NCI-H2029 treated with DMSO at 0.1 percent for 48 hours (cell line): ENCODE measurements around the gene USH2A.

Experiments
- DNase-seq: peaks from one replicate; lab custom pipeline; 2025; lab: John Stamatoyannopoulos, UW

The USH2A gene

DNA sequence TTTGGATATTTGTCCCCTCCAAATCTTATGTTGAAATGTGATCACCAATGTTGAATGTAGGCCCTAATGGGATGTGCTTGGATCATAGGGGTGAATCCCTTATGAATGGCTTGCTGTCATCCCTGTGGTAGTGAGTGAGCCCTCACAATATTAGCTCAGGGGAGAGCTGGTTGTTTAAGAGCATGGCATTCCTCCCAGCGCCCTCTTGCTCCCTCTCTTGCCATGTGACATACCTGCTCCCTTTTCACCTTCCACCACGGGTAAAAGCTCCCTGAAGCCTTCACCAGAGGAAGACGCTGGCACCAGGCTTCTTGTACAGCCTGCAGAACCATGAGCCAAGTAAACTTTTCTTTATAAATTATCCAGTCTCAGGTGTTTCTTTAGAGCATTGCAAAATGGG lies 550.6 kb downstream of the USH2A start:
- no peak for DNase-seq

DNA sequence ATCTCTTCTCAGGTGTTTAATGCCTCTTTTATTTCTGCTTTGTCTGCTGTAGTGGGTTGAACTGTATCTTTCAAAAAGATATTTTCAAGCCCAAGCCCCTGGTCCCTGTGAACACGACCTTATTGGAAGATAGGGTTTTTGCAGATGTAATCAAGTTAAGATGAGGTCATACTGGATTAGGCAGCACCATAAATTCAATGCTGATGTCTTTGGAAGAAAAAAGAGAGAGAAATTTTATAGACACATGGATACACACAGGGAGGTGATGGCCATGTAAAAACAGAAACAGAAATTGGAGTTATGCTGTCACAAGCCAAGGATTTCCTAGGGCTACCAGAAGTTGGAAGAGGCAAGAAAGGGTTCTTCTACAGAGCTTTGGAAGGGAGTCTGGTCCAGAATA lies 554.7 kb downstream of the USH2A start:
- no peak for DNase-seq

DNA sequence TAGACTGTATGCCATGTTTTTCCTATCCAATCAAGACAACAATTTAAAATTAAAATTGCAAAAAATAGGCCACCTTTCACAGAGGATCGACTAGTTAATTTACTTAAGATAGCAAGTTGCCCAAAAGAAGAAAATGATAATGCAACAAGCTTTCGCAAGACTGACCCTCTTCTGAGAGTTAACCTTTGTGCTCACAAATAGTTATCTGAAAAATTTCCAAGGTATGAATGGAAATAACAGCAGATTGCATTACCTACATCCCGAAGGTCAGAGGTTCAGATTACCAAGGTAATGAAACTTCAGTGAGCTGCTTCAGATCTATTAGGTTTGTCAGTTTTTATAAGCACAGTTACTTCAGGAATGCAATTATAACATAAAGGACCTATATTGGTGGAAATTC lies 558.2 kb downstream of the USH2A start:
- DNase-seq: no peak

DNA sequence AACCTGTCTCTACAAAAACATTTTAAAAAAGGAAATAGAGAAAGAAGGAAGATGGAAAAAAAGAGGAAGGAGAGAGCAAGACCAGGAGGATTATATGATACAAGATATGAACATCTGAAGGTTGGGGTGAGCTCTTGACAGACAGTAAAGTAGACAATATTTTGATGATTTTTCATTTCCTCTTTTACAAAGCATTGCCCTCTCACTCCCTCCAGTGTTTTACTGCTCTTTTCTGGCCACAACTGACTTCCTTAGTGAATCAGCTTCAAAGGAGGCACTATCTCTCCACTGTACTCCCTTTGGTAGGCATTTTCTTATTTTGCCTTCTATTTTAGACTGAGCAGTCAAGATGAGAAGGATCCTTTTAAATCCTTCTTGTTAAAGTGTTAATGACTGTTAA lies 559.5 kb downstream of the USH2A start:
- no peak for DNase-seq

DNA sequence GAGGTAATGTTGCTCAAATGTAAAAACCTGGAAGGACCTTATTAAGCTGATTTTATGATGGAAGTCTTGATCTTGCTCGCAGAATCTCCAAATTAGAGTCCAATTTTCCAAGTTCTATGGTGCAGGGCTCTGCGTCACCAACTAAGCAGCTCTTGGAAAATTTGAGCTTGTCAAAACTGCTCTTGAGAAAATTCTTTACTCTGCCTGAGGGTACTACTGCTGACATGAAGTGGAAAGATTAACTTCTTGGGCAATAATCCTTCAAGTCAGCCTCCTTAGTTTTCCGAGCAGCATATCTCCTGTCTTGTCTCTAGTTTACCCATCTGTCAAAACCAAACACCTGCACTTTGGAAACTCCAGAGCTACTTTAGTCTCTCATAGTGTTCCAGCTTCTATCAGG lies 562.4 kb downstream of the USH2A start:
- DNase-seq: no peak

DNA sequence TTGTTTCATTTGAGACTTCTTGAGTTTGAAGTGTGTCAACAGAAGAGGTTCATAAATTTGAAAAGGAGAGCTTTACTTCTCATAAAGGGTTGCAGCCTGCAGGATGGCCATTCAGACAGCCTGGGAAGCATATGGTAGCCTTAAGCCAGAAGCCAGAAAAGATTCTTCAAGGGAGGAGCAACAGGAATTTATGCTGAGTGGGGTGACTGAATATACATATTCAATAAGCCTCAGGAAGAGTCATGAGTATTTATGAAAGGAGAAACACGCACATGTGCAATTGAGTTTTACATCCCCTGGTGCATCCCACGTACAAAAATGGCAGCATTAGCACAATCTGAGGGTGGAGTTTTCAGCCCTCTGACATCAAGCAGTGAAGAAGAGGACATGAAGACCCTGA lies 565.9 kb downstream of the USH2A start:
- DNase-seq: no peak

DNA sequence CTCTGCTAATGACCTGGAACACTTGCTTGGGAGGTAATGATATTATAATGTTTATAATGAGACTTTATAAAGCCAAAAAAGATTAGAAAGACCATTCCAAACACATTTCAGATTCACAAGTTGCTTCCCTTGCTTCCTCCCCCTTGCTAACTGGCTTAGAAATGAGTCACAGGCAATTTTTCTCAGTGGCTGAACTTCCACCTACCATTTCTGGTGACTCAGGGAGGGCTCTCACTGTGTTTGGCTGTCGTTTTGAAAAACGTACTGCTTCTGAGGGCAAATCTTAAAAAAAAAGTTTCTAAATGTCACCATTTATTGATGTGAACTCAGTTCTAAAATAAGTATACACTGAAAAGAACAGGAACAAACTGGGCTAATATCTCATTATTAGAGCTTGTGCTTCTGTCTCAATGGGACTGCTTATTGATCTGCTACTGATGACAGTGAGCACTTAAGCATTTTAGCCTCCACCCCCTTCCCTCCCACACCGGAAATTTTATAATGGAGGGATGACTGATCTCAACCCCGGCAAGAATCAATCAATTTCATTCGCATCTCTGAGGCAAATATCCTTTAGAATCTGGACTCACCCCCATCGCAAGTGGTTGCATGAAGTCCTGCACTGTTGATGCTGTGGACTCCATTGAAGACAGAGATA lies 577.9 kb downstream of the USH2A start:
- DNase-seq: no peak

DNA sequence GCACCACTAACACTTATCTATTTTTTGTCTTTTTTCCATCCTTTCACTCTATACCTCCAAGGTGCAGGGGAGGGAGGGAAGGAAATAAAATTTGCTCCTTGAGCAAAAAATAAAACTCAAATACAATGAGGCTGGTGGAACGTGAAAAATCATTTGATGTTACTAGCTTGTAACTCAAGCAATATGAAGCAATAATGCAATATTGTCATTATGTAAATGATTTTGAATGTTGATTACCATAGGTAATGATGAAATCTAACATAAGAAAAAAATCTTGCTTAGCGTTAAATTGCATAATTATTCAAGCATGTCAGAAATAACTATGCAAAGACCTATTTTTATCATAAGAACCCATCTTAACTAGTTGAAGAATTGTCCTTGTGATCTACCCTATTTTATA lies 578.5 kb downstream of the USH2A start:
- DNase-seq: no peak

DNA sequence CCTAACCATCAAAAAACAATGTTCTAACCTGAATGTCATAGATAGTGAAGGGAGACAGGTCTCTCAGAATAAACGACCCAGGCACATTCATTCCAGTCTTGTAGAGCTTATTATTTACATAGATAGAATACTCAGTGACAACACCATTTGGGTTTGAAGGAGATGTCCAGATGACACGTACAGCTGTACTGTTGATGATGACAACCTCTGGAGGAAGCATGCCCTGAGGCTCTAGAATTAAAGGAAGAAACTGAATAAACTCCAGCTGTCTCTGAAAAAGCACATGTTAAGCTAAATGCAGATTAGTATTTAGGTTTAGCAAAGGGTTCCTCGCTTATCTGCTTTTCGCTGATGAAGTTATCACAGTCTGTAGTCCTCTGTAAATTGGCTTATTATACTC lies 579.0 kb downstream of the USH2A start:
- DNase-seq: no peak

DNA sequence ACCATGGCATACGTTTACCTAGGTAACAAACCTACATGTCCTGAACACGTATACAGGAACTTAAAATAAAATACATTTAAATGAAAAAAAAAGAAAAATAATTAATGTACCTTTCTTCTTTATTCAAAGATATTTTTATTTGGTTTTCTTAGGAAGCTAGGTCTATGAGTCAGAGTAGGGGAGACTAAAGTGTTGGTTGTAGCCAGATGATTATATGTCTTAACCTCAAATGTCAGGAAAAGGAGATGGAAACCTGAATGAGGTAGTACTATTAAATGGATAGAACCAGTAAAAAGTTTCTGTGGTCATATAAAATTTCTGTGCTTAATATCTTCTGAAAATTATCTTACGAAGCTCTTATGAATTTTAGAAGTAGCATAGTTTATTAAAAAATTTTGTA lies 580.3 kb downstream of the USH2A start:
- no peak for DNase-seq

DNA sequence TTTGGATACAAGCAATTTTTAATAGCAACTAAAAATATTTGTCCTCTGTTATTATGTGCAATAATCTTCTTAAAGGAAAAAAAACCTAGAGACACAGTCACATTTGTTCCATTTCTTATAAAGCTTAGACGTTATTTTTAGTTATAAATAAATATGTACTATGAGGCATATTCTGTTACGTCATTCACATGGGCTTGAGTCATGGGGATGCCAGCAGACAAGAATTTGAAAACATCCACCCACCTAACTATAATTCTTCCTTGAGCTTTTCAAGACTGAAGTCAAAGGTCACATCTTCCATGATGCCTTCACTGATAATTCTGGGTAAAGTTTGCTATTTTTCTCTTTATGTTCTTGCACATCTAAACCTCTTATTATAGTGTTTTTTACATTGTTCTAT lies 587.3 kb downstream of the USH2A start:
- no peak for DNase-seq

DNA sequence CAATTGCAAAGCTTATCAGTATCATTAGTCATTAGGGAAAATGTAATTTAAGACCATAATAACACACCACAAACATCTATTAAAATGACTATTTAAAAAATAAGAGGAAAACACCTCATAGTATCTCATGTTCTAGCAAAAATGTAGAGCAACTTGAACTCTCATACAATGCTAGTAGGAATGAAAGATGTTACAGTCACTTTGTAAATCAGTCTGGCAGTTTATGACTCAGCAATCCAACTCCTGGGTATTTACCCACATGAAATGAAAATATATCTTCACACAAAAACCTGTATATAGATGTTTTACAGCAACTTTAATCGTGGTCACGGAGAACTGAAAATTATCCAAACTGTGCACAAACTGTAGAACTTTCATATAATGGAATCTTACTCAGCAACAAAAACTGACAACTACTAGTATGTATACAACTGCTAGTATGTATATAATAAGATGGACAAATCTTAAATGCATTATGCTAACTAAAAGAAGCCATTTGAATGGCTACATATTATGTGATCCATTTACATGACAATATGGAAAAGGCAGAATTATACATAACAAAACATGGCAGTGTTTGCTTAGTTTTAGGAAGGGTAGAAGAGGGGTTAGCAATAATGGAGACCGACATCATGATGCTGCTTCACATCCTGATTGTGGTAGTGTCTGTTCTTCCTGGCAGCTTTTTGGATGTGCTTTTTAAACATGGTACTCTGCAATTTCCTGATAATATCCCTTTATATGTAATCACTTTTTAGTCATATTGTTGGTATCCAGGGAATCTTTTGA lies 589.1 kb downstream of the USH2A start:
- no peak for DNase-seq

DNA sequence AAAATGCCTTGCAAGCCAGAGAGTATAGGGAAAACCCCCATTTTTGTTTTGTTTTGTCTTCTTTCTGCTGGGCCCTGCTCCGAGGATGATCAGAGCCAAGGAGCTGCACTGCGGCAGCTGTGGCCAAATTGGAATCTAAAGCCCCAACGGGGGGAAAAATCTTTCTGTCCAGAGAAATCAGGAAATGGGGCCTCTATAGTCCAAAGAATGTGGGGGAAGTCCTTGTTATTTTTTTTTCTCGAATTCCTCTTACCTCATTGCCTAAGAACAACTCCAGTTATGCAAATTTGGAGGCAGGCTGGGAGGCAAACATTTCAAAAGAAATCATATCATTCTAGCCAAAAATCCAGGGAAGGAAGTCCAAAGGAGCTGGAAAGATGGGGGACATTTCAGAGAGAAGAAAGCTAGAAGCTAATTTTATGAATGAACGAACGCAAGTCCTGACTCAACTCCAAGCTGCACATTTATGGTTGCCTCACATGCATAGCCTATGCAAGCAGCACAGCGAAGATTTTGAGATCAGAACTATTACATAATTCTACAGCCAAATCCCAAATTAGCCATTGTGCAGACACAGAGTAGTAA lies 592.9 kb downstream of the USH2A start:
- DNase-seq: no peak

DNA sequence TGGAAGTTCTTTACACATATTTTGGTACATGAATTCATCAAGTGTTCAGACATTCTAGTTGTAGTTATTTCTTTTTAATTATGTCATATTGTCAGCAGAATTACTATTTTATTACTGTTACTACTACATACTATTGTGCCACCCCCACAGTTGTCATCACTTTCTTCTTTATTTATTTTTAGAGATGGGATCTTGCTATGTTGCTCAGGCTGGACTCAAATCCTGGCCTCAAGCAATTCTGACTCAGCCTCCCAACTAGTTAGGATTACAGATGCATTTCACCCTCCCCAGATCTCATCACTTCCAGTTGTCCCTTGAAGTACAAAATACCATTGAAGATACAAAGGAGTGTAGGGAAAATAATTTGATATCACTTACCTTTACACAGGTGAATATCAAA lies 598.2 kb downstream of the USH2A start:
- DNase-seq: no peak

DNA sequence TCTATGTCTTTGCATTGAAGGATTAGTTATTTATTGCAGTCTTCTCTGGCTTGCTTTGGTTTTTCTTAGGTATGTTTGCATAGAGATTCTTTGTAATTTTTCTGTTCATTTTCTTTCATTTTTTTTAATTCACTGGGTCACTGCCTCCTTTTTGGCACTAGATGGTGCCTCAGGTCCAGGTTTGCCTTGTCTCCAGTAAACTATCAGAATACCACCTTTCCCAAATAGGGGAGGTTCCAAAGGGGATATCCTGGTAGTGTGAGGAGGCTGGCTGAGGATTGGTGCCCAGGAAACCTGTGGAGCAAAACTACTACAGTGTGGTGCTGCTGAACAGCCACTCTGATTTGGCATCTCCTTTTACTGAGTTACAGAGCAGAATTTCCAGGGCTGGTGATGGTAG lies 599.0 kb downstream of the USH2A start:
- no peak for DNase-seq

DNA sequence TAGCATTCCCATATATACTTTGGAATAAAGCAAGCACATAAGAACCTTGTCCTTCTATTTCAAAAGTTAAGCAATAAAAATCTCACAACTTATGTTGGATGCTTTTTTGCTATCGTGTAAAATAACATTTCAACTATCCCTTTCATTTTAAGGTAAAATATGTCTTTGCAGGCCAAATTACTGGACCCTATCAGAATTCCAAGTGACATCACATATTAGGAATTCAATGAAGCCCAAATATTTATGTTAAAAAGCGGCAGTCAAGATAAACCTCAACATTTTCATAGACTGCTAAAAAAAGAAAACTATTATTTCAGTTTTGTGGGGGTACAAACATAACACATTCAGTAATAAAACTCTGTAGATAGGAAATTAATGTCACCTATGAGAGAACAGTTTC lies 604.1 kb downstream of the USH2A start:
- DNase-seq: no peak

DNA sequence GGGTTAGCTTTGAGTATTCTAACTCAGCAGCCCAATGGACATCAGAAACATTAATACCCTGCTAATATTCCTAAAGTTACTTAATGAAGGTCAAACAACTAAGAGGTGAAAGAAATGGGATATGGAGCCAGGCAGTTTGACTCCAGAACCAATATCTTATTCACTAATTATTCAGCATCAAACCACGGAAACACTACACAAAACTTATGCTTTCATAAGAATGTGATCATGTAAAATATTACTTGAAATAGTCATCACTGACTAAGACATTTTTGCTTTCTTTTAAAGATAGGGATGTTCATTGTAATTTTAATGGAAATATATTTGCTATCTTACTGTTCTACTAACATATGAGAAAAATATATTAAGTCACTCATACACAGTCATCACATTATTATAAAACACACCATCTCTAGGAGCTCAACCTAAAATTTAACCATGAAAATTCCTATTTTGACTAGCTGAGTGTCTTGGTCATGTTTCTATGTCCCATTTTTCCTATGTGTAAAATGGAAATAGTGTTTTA lies 615.3 kb downstream of the USH2A start:
- no peak for DNase-seq

DNA sequence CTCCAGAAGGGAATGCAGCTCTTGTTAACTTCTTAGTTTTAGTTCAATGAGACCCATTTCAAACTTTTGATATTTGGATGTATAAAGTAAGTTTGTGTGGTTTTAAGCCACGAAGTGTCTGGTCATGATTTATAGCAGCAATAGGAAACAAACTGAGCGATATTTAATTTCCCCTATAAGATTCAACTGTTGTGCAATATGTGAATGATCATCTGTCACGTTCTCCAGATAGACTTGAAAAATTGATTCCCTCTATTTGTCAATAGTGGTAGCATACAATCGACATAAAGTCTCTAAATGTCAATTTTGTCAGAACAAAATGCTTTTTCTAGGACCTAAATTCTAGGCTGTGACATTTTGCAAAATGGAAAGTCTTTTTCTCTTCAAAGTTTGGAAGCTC lies 616.0 kb downstream of the USH2A start:
- DNase-seq: no peak

DNA sequence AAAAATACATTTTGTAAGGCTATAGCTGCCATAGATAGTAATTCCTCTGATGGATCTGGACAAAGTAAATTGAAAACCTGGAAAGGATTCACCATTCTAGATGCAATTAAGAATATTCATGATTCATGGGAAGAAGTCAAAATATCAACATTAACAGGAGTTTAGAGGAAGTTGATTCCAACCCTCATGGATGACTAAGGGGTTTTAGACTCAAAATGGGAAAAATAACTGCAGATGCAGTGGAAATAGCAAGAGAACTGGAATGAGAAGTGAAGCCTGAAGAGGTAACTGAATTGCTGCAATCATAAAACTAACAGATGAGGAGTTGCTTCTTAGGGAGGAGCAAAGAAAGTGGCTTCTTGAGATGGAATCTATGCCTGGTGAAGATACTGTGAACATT lies 625.4 kb downstream of the USH2A start:
- DNase-seq: no peak

DNA sequence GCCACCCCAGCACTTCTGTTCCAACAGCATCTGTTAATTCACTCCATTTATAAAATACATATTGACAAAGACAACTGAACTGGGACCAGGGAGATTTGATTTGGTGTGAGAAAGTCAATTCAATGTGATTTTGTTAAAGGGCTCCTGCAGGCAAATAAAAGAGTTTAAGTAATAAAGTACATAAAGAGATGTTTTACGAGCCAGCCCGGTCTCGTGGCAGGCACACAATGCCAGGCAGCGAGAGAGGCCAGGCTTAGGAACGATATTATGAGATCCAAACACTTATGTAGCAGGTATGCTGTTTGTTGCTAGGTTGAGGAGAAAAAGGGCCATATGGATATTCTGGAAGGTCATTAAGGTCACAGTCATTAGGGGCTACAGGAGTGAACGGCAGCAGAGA lies 629.1 kb downstream of the USH2A start:
- no peak for DNase-seq

DNA sequence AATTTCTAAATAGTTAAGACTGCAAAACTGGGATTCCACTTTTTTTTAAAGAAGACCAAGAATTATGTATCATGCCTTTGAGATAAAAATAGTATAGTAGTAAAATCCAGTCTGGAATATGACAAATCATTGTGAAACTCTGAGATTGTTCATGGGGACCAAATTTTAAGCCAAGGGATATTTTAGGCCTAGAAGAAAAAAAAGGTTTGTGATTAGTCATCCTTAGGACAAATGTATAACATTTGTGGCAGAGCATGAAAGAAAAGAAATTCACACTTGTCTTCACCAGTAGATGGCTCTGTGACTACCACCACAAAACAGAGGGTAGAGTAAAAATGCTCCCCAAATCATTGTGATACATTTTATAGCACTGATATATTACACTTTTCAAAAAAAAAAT lies 630.1 kb downstream of the USH2A start:
- no peak for DNase-seq

DNA sequence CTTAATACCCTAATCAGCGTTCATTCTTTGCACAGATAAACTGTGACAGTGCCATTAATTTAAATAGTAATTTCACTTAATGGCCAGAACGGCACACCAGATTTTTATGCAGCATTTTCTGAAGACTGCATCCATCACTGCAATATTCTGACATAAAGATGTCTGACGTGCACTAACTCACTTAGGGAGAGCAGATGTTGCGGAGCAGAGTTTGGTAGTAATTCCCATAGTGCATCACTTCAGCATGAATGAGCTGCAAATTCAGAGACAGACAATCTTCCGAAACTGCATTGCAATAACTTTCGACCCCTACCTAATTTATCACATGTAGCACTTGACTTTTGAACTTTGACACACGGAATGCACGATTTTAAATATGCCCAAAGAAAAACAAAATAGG lies 630.8 kb downstream of the USH2A start:
- DNase-seq: no peak

DNA sequence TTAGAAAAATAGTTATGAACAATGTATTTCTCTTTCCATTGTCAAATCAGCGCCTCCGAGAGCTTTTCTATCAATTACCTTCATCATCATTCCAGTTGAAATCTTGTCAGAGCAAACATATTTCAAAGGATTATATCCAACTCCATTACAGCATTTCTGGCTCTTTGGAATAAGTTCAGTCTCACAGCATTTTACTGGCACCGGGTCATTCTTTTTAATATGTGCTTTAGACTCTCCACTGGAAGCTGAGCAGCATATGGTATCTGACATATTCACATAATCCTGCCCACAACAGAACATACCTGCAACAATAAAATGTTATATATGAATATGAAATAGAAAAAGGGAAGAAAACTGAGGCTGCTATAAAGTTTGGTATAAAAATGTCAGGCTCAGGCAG lies 633.3 kb downstream of the USH2A start:
- no peak for DNase-seq
